ENCODE results near the gene ADO. TPM values are rescaled to one million over a fixed set of nuclear protein-coding genes. Genes with fewer than 3 reads are reported as not detected.

The ADO gene
- total RNA-seq, 1 donor from 2014 or later, result 21.2 TPM

Other genes with a start within 250 kb of the ADO start
- 19.3 TPM for gene EGR2, start 11.6 kb downstream of the ADO start, total RNA-seq

Data from mucosa of gallbladder (tissue), 1 donor.